Prostate gland (tissue), 2 donors: Measurements from ENCODE around the gene SEC63.

Experiments
- POLR2A ChIP-seq: fragments of 450-650 bp; IDR thresholded peaks from one replicate; pipeline ENCODE4 v1.6.1; 2016; ENCODE audit warnings: antibody characterized with exemption, mild to moderate bottlenecking
- POLR2AphosphoS5 ChIP-seq: sonication (generic); formaldehyde crosslinking; IDR thresholded peaks from one replicate; pipeline ENCODE4 v1.6.1; 2017; ENCODE audit warnings: antibody characterized with exemption
- TF ChIP-seq, protein P1 (sequence below), 4 experiments: fragments of 200-600 bp in 2 of 4; fragments of 450-650 bp in 2 of 4; sonication (generic) in 2 of 4; IDR thresholded peaks; 1 replicate in 3 of 4; 2 replicates in 1 of 4; pipeline ENCODE4 v1.5.1; 2016 to 2019; ENCODE audit warnings: antibody characterized with exemption in 4 of 4, mild to moderate bottlenecking in 2 of 4, moderate library complexity in 2 of 4

DNA sequence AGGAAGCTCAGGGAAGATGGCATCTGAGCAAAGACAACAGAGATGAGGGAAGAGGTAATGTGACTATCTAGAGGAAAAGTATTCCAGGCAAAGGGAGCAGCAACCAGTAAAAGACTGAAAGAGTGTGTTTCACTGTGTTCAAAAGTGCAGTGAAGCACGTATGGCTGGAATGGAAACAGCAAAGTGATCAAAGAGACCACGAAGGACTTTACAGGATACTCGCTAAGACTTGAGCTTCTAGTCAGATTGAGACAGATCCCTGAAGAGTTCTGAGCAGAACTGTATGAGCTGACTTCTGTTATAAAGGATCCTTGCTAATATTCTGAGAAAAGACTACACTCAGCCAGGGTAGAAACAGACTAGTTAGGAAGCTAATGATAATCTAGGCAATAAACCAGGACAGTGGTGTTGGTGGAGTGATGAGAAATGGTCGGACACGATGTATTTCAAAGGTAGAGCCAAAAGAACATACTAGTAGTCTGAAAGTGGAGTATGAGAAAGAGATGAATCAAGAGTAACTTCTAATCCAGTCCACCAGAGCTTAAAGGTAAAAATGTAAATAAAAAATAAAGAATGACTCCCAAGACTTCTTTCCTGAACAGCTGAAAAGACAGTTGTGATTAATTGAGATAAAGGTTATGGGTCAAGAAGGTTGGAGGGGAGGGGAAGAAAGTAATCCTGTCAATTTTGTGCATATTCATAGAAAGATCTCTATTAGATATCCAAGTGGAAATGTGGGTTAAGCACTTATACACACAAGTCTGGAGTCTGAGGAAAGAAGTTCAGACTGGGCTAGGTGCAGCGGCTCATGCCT lies 14.2 kb downstream of the SEC63 start:
- TF ChIP-seq, protein P1, sequence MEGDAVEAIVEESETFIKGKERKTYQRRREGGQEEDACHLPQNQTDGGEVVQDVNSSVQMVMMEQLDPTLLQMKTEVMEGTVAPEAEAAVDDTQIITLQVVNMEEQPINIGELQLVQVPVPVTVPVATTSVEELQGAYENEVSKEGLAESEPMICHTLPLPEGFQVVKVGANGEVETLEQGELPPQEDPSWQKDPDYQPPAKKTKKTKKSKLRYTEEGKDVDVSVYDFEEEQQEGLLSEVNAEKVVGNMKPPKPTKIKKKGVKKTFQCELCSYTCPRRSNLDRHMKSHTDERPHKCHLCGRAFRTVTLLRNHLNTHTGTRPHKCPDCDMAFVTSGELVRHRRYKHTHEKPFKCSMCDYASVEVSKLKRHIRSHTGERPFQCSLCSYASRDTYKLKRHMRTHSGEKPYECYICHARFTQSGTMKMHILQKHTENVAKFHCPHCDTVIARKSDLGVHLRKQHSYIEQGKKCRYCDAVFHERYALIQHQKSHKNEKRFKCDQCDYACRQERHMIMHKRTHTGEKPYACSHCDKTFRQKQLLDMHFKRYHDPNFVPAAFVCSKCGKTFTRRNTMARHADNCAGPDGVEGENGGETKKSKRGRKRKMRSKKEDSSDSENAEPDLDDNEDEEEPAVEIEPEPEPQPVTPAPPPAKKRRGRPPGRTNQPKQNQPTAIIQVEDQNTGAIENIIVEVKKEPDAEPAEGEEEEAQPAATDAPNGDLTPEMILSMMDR (IDR thresholded peaks at IDR 0.05) = no peak
- TF ChIP-seq POLR2AphosphoS5 (no peak), POLR2A (no peak)
